DLD1 (cell line): ENCODE results near the gene UTP20.

Source experiments
- in situ Hi-C: cut with HindIII; loops from 2 replicates; pipeline ENCODE4 v1.10.0; 2017; ENCODE audit warnings: low sequenced_read_pairs

UTP20 gene

GRCh38 chr12:101280006-101280505, at the start of gene UTP20:
UTP20 (plus strand) TSS chr12:101280105; CDS start chr12:101280283, 178 bp downstream.
- in situ Hi-C loops, result no loop called here

DNA sequence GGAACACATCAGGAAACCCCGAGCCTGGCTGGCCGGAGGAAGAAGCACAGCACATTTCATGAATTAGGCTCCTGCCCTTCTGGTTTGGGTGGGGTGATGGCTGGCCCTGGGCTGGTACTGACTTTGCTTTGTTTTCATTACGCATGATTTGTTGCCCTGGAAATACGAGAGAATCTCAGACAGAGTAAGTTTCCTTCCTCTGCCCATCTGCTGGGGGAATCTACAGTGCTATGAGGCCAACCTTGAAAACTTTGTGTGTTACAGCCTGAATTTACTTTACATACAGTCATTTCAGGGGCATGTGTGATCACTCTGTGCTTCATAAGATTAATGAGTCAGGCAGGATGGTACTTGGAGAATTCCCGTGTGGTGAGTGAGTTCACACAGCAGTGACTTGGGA, 49.4 kb upstream of the UTP20 start:
- in situ Hi-C loops, result no loop called here

- in situ Hi-C loops, result no loop called here
Measured at GRCh38 chr12:101231636-101232035, 48.3 kb upstream of the UTP20 start.

DNA sequence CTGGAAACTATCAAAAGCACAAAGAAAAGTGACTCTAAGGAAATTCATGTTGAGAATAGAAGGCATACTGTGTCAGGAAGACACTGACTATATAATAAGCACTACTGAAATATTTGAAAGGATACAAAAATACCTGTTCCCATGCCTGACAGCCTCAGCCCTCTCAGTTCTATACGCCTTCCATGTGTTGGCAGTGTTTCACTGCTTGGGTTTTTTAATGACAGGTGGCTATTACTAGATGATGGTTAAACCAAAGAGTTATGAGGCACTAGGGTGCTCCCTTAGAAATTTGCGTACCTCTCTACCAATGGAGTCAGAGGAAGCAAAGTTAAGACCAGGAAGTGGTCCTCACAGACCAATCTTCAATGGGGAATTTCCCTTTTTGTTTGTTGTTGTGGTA, 44.2 kb upstream of the UTP20 start:
- in situ Hi-C loops, result no loop called here

- in situ Hi-C loops, result no loop called here
Measured at GRCh38 chr12:101238306-101238705, 41.6 kb upstream of the UTP20 start.

DNA sequence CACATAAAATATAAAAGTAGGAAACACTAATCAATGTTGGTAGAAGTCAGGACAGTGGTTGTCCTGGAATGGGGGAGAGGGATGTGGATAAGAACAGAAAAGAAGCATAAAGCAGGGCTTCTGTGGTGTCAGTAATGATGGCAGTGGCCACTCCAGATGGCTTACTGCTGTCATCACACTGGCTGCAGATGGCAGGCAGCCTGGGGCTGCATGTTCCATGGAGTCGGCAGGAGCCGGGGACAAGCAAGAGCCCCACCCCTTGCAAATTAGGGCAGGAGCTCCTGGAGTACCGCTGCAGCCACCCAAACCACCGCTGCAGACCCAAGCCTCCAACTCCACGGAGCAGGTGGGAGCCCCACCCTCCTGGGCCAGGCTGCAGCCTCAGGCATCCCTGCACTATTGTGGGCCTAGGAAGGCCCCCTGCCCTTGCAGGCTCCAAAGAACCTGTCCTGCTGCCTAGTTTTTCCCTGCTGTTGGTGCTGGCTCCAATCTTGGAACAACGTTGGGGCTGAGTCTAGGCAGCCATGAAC, 41.0 kb upstream of the UTP20 start:
- in situ Hi-C loops, result no loop called here

DNA sequence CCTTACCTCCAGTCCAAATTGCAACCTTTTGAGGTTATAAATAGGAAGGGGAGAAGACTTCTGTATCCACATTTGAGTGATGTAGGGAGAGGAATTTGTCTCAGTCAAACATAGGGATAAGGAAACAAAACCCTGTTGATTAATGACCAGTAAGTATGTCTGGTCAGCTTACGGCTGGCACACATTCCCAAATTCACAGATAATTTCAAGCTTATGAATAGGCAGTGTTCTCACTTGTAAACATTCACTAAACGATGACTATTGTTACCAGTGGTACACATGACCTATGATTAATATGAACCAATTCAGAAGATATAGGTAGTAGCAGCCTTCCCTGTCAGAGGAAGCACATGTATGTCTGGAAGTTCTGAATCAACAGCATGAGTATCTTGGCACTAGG, 36.8 kb upstream of the UTP20 start:
- in situ Hi-C loops, result no loop called here

DNA sequence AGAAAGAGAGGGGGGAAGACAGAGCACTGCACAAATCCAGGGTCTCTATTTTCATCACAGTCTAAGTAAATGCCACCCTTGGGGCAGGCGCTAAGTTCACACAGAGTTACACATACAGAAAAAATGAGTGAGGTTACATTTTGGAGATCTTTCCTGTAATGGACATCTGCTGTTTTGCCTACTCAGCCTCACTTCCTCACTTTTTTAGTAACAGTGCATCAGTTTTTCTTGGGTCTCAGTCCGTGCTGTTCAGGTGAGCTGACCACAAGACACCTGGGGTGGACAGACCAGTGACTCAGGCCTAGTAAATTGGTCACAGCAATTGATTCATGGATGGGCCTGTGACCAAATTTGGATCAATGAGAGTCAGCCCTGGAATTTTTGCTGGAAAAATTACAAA, 36.3 kb upstream of the UTP20 start:
- in situ Hi-C loops, result no loop called here

GRCh38 chr12:101256266-101256665, 23.6 kb upstream of the UTP20 start:
- in situ Hi-C loops, result no loop called here

GRCh38 chr12:101257357-101257756, 22.5 kb upstream of the UTP20 start:
- in situ Hi-C loops, result no loop called here

DNA sequence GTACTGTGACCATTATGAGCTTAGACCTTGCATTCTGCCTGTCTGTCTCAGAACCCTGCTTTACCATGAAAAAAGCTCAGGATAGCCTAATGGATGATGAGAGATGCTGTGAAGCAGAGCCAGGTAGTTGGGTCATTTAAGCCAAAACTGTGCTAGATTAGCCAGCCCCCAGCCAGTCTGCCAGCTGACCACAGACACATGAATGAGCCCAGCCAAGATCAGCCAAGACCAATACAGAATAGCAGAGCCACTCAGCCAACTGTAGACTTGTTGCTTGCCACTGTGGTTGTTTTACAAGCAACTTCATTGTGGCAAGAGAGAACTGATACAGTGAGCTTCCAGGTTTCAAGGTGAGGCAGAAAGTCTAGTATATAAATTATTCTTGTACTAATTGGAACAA, 12.8 kb upstream of the UTP20 start:
- in situ Hi-C loops, result no loop called here

- in situ Hi-C loops, result no loop called here
Measured at GRCh38 chr12:101276433-101276832, 3.5 kb upstream of the UTP20 start.

GRCh38 chr12:101277443-101277842, 2.5 kb upstream of the UTP20 start:
- in situ Hi-C loops, result no loop called here

DNA sequence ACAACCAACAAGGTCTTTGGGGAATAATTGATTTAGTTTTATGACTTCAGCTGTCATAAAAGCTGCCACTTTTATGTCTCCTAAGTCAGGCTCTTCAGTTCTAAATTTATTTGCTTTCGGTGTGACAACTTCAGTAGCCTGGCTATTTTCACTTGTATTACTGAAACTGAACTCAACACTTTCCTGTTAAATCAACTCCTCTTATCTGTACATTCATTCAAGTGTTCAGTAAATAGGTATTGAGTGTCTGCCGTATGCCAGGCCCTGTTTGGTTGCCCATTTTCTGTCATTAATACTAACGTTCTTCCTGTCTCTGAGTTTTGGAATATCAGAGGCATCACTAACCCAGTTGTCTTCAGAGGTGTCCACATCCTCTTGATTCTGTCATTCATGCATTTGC, 7.5 kb downstream of the UTP20 start:
- in situ Hi-C loops, result no loop called here

- in situ Hi-C loops, result no loop called here
Measured at GRCh38 chr12:101297661-101298060, 17.8 kb downstream of the UTP20 start.

DNA sequence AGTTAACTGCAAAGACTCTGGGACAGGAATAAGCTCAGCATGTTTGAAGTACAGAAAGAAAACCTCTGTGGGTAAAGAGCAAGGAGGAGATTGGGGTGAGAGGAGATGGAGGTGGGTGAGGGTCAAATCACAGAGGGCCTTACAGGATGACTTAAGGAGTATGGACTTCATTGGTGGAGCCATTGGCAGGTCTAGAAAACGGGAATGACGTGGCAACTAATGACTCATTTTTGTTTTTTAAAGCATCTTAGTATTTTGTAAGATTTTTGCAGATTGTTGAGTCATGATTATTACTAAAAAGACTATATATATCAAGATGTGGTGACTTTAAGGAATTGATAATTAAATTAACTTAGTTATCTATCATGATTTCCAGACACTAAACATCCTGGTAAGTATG, 18.5 kb downstream of the UTP20 start:
- in situ Hi-C loops, result no loop called here

GRCh38 chr12:101299346-101299745, 19.4 kb downstream of the UTP20 start:
- in situ Hi-C loops, result no loop called here

DNA sequence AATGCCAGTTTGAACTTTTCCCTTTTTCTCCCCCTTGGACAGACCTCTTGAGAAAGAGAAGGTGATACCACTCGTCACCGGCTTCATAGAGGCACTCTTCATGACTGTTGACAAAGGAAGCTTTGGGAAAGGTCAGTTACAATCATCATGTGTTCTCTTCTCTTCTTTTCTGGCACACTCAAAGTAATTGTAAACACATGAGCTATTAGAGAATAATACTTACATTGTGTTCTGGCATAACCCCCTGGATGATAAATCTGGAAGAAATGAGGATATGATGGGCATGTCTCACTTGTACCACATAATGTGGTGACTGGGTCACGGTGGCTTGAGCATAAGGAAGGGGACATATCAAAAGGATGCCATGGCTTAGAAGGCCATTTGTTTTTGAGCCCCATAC, 20.0 kb downstream of the UTP20 start:
- in situ Hi-C loops, result no loop called here

DNA sequence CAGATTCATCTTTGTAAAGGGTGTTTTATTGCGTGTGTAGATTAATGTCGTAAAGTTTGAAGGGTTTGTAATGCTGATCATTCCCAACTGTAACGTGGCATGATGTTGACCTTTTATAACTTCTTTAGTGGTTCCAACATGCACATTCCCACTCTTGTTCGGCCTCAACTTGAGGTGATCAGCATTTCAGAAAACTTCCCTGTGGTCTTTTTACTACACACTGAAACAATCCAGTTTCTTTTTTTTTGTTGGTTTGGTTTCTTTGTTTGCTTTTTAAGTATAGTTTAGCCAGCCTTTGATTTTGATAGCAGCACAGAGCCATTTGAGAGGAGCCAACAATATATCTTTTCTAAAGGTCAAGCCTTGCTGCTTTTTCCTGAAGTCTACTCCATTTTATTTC, 22.8 kb downstream of the UTP20 start:
- in situ Hi-C loops, result no loop called here

GRCh38 chr12:101305226-101305779, 25.4 kb downstream of the UTP20 start:
- in situ Hi-C loops, result no loop called here

- in situ Hi-C loops, result no loop called here
Measured at GRCh38 chr12:101305794-101306193, 25.9 kb downstream of the UTP20 start.

DNA sequence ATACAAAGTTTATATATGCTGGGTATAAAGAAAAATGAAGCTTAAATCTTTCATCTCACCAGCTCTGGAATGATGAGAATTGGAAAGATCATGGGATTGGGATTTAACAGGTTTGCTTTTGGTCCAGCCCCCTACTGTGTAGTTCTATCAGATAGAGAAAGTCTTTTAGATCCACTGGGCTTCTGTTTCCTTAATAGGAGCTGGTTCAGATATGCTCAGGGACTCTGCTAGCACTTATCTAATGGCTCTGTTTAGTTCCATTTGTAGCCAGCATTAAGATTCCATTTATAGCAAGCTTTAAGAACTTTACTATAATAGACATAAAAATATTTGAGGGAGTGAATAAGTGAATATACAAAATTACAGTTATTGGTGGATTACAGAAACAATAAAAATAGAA, 42.6 kb downstream of the UTP20 start:
- in situ Hi-C loops, result no loop called here

- in situ Hi-C loops, result no loop called here
Measured at GRCh38 chr12:101323255-101323654, 43.4 kb downstream of the UTP20 start.
